ENCODE data around the gene SH3RF2. TPM values are rescaled to one million over a fixed set of nuclear protein-coding genes. Genes with fewer than 3 reads are reported as not detected.

The SH3RF2 gene
- total and polyA plus RNA-seq, 10 of the 15 experiments (the other 5 are each of a cell fraction or from before 2014, with no cell fraction given) = 0.15 TPM; not detected in 9

- Histone ChIP-seq H3K79me2 (ENCODE audit: control insufficient read depth, insufficient read depth, low read length) (no peaks in the 10 kb centered on the region), H3K4me2 (ENCODE audit: control insufficient read depth, insufficient read depth) (no peak overlapping the region), H3K4me3 (no peak overlapping the region), H2AFZ (ENCODE audit: control insufficient read depth, low read depth, low read length) (no peak overlapping the region), H3K4me1 (ENCODE audit: control insufficient read depth, insufficient read depth, low read length) (no peaks in the 10 kb centered on the region), H3K36me3 (ENCODE audit: control insufficient read depth in 2 of 2, insufficient read depth in 2 of 2, low read length in 1 of 2) (no peaks in the 10 kb centered on the region), H3K9ac (ENCODE audit: control insufficient read depth, insufficient read depth, low read length) (no peak overlapping the region), H4K20me1 (ENCODE audit: control insufficient read depth, insufficient read depth) (no peaks in the 10 kb centered on the region), H3K27me3 (replicated peaks in 1 of 2; ENCODE audit: control insufficient read depth in 2 of 2, insufficient read depth in 2 of 2, low read length in 1 of 2) (no peaks in the 10 kb centered on the region), H3K9me3 (replicated peaks; ENCODE audit: control insufficient read depth, insufficient read depth, low read length) (no peaks in the 10 kb centered on the region), H3K27ac (ENCODE audit: control insufficient read depth, insufficient read depth) (no peak overlapping the region)
- no peak for DNase-seq (ENCODE audit: low read depth, low spot score)
- ATAC-seq = no peak
- no peak for TF ChIP-seq ASH2L (IDR thresholded peaks at IDR 0.05; ENCODE audit: borderline replicate concordance, low read depth)
- TF ChIP-seq CHD4 (IDR thresholded peaks at IDR 0.05) = no peak
- no peak for TF ChIP-seq MTA2 (IDR thresholded peaks at IDR 0.05; ENCODE audit: low read depth)
- 93% methylated on average over 2 of the region's 2 CpGs for WGBS (ENCODE audit: insufficient coverage, insufficient replicate concordance, low lambda C conversion rate, missing lambda C conversion rate)
- intact Hi-C loops (cut with micrococcal nuclease; ENCODE audit: unreplicated experiment) (no loop called here), in situ Hi-C loops (cut with MboI) (no loop called here)
- ChIA-PET CTCF (interaction anchor here (0.5 kb wide), 1 partner anchor 1273 kb away, joined by 3 read pairs; no protein-coding TSS in a partner anchor), POLR2A (interaction anchor here (0.7 kb wide), 1 partner anchor 515 kb away, joined by 3 read pairs; no protein-coding TSS in a partner anchor), RAD21 (ENCODE audit: unreplicated experiment) (no interaction called here), SMC1A (ENCODE audit: uncharacterized antibody, unreplicated experiment) (no interaction called here)
- BruUV-seq (replicated peaks) = no TSS peak
- no peak for FAIRE-seq
Measured at GRCh38 chr5:145980718-145981117, 44.3 kb downstream of the SH3RF2 start.

- Histone ChIP-seq H3K9me3 (replicated peaks; ENCODE audit: control insufficient read depth, insufficient read depth, low read length) (no peaks in the 10 kb centered on the region), H2AFZ (ENCODE audit: control insufficient read depth, low read depth, low read length) (no peak overlapping the region), H3K27me3 (replicated peaks in 1 of 2; ENCODE audit: control insufficient read depth in 2 of 2, insufficient read depth in 2 of 2, low read length in 1 of 2) (no peaks in the 10 kb centered on the region), H3K36me3 (ENCODE audit: control insufficient read depth in 2 of 2, insufficient read depth in 2 of 2, low read length in 1 of 2) (no peaks in the 10 kb centered on the region), H4K20me1 (ENCODE audit: control insufficient read depth, insufficient read depth) (no peaks in the 10 kb centered on the region), H3K4me1 (ENCODE audit: control insufficient read depth, insufficient read depth, low read length) (no peaks in the 10 kb centered on the region), H3K9ac (ENCODE audit: control insufficient read depth, insufficient read depth, low read length) (no peak overlapping the region), H3K79me2 (ENCODE audit: control insufficient read depth, insufficient read depth, low read length) (no peaks in the 10 kb centered on the region), H3K4me3 (no peak overlapping the region), H3K4me2 (ENCODE audit: control insufficient read depth, insufficient read depth) (no peak overlapping the region), H3K27ac (ENCODE audit: control insufficient read depth, insufficient read depth) (no peak overlapping the region)
- in situ Hi-C loops (cut with MboI) (no loop called here), intact Hi-C loops (cut with micrococcal nuclease; ENCODE audit: unreplicated experiment) (no loop called here)
- BruUV-seq (replicated peaks) = no TSS peak
- POLR2A ChIA-PET = no interaction called here
- RAD21 ChIA-PET (ENCODE audit: unreplicated experiment) = no interaction called here
- WGBS (ENCODE audit: insufficient coverage, insufficient replicate concordance, low lambda C conversion rate, missing lambda C conversion rate) = 26% methylated on average over 3 of the region's 3 CpGs
- no peak for ATAC-seq
- FAIRE-seq = no peak
- no peak for DNase-seq (ENCODE audit: low read depth, low spot score)
- SMC1A ChIA-PET (ENCODE audit: uncharacterized antibody, unreplicated experiment) = no interaction called here
- CTCF ChIA-PET = no interaction called here
- no peak for TF ChIP-seq CHD2 (IDR thresholded peaks at IDR 0.05; ENCODE audit: borderline replicate concordance, low read depth, low read length)
- no peak for TF ChIP-seq REST (IDR thresholded peaks at IDR 0.05; ENCODE audit: low read depth, low read length)
- no peak for TF ChIP-seq BCLAF1 (IDR thresholded peaks at IDR 0.05)
- TF ChIP-seq KDM1A (IDR thresholded peaks at IDR 0.05; ENCODE audit: borderline replicate concordance) = no peak
- no peak for TF ChIP-seq POLR2A (IDR thresholded peaks at IDR 0.05; ENCODE audit: low read depth, low read length)
Measured at GRCh38 chr5:145981589-145982571, 45.5 kb downstream of the SH3RF2 start.

Measured in GM12878 (cell line).